ENCODE results near the gene CDK5. TPM values are rescaled to one million over a fixed set of nuclear protein-coding genes. Genes with fewer than 3 reads are reported as not detected.

The CDK5 gene
- total RNA-seq, 4 donors from 2014 or later = 3.8 to 12.9 (median 8.6) TPM

DNA sequence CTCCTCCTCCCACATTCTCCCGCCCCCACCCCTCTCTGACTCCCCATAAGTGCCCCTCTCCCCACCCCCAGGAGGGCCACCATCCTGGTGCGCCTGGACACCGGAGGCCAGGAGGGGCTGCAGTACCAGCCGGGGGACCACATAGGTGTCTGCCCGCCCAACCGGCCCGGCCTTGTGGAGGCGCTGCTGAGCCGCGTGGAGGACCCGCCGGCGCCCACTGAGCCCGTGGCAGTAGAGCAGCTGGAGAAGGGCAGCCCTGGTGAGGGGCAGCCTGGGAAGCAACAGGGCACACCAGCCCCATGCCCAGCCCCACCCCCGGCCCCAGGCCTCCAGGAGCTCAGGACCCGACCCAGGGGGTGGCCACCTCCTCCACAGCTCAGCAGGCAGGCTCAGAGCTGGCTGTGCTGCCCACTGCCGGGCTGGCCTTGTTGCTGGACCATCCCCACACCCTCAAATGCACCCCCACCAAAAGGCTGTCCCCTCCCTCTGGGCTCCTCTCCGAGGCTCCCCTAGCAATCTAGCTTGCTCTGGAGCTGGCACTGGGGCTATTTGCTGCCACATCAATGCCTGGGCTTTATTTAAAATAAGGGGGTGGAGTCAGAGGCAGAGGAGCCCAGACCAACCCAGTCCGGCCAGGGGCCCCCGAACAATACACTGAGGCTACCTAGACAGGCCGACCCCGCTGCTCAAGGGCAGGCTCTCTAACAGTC, 48.2 kb downstream of the CDK5 start:
- Histone ChIP-seq H3K4me3 (no peak overlapping the region), H3K4me1 (peaks cover 12 to 79% (median 35%) of the 10 kb centered on the region in 3 donors), H3K9me3 (no peaks in the 10 kb centered on the region), H3K27me3 (peaks cover 0 to 75% (median 5%) of the 10 kb centered on the region in 4 donors), H3K36me3 (no peaks in the 10 kb centered on the region), H3K27ac (no peak overlapping the region)
- no peak for DNase-seq
- intact Hi-C loops (cut with DNase I) = no loop called here
- TF ChIP-seq, protein P1, sequence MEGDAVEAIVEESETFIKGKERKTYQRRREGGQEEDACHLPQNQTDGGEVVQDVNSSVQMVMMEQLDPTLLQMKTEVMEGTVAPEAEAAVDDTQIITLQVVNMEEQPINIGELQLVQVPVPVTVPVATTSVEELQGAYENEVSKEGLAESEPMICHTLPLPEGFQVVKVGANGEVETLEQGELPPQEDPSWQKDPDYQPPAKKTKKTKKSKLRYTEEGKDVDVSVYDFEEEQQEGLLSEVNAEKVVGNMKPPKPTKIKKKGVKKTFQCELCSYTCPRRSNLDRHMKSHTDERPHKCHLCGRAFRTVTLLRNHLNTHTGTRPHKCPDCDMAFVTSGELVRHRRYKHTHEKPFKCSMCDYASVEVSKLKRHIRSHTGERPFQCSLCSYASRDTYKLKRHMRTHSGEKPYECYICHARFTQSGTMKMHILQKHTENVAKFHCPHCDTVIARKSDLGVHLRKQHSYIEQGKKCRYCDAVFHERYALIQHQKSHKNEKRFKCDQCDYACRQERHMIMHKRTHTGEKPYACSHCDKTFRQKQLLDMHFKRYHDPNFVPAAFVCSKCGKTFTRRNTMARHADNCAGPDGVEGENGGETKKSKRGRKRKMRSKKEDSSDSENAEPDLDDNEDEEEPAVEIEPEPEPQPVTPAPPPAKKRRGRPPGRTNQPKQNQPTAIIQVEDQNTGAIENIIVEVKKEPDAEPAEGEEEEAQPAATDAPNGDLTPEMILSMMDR (IDR thresholded peaks at IDR 0.05) = no peak
- no peak for TF ChIP-seq POLR2A (IDR thresholded peaks at IDR 0.05)
- 60 to 65% methylated on average over 2 to 5 of the region's 22 CpGs for WGBS, 2 donors

GRCh38 chr7:151008511-151009323, 49.0 kb downstream of the CDK5 start:
- H3K4me3 ChIP-seq = peak overlapping the region in 2 of 4 donors; percentile 23 to 37
- TF ChIP-seq POLR2A (IDR thresholded peaks at IDR 0.05) = no peak
- TF ChIP-seq, protein P1 (IDR thresholded peaks at IDR 0.05) = peak; percentile 47 to 79 (median 65)
- H3K27ac ChIP-seq = peak overlapping the region in 2 of 4 donors; percentile 26 to 37
- WGBS, 2 donors = 44 to 55% methylated on average over 13 to 23 of the region's 40 CpGs
- peaks cover 0 to 68% (median 4%) of the 10 kb centered on the region in 4 donors for H3K27me3 ChIP-seq
- peaks cover 12 to 71% (median 35%) of the 10 kb centered on the region in 3 donors for H3K4me1 ChIP-seq
- no peaks in the 10 kb centered on the region for H3K36me3 ChIP-seq
- H3K9me3 ChIP-seq = no peaks in the 10 kb centered on the region
- DNase-seq = no peak
- intact Hi-C loops (cut with DNase I) = no loop called here

GRCh38 chr7:151008143-151008510, 49.6 kb downstream of the CDK5 start:
- Histone ChIP-seq H3K4me1 (peaks cover 6 to 65% (median 29%) of the 10 kb centered on the region in 3 donors), H3K4me3 (peak overlapping the region in 1 of 4 donors; percentile 37), H3K27me3 (peaks cover 0 to 62% (median 2%) of the 10 kb centered on the region in 4 donors), H3K9me3 (no peaks in the 10 kb centered on the region), H3K36me3 (no peaks in the 10 kb centered on the region), H3K27ac (peak overlapping the region in 2 of 4 donors; percentile 26 to 37)
- intact Hi-C loops (cut with DNase I) = no loop called here
- no peak for TF ChIP-seq POLR2A (IDR thresholded peaks at IDR 0.05)
- TF ChIP-seq, protein P1 (IDR thresholded peaks at IDR 0.05) = no peak
- no peak for DNase-seq
- WGBS, 2 donors = 16 to 19% methylated on average over 7 to 10 of the region's 11 CpGs

DNA sequence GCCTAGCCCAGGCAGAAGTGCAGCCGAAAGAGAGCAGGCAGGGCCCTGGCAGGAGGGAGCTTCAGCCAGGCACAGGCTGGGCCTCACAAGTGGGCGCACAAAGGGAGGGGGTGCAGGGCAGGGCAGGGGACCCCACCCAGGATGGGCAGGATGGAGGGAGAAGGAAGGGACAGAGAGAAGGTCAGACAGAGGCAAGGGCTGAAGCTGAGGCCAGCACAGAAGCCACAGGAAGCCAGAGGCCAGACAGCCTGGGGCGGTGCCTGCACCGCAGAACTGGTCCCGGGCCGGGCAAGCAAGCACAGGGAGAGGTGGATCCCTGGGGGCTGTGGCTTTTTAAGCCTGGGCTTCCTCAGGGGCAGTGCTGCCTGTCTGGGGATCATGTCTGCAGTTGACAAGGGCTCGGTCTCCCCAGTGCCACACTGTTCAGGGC, 50.2 kb downstream of the CDK5 start:
- Histone ChIP-seq H3K27me3 (peaks cover 0 to 55% (median 0%) of the 10 kb centered on the region in 4 donors), H3K9me3 (no peaks in the 10 kb centered on the region), H3K4me1 (peaks cover 3 to 59% (median 26%) of the 10 kb centered on the region in 3 donors), H3K27ac (peak overlapping the region in 2 of 4 donors; percentile 26 to 37), H3K36me3 (no peaks in the 10 kb centered on the region), H3K4me3 (no peak overlapping the region)
- intact Hi-C loops (cut with DNase I) = no loop called here
- DNase-seq = no peak
- 50 to 88% methylated on average over 2 to 4 of the region's 7 CpGs for WGBS, 2 donors
- no peak for TF ChIP-seq POLR2A (IDR thresholded peaks at IDR 0.05)
- TF ChIP-seq, protein P1 (IDR thresholded peaks at IDR 0.05) = no peak

Measured in esophagus squamous epithelium (tissue), 5 donors.